HUES48 (cell line): ENCODE data around the gene NME3.

Experiments
- H3K27ac ChIP-seq: one replicate; pipeline ENCODE4 v1.7.0; 2013; ENCODE audit warnings: low read depth, low read length, inconsistent platforms
- H3K27me3 ChIP-seq: 2 replicates; pipeline ENCODE4 v1.6.1; 2013; ENCODE audit warnings: mild to moderate bottlenecking, low read length; ENCODE audit not compliant: control insufficient read depth, insufficient read depth
- H3K36me3 ChIP-seq: 2 replicates; pipeline ENCODE4 v1.6.1; 2013; ENCODE audit warnings: low read length; ENCODE audit not compliant: control insufficient read depth, insufficient read depth
- H3K4me1 ChIP-seq: 2 replicates; pipeline ENCODE4 v1.6.1; 2013; ENCODE audit warnings: mild to moderate bottlenecking, low read length; ENCODE audit not compliant: control insufficient read depth, insufficient read depth
- H3K4me3 ChIP-seq: 2 replicates; pipeline ENCODE4 v1.5.1; 2013; ENCODE audit warnings: mild to moderate bottlenecking, low read depth, low read length
- H3K9ac ChIP-seq: 2 replicates; pipeline ENCODE4 v1.6.1; 2013; ENCODE audit warnings: mild to moderate bottlenecking, low read depth, low read length, moderate library complexity
- H3K9me3 ChIP-seq: 2 replicates; pipeline ENCODE4 v1.6.1; 2013; ENCODE audit warnings: low read length; ENCODE audit not compliant: control insufficient read depth, insufficient read depth

Gene NME3

DNA sequence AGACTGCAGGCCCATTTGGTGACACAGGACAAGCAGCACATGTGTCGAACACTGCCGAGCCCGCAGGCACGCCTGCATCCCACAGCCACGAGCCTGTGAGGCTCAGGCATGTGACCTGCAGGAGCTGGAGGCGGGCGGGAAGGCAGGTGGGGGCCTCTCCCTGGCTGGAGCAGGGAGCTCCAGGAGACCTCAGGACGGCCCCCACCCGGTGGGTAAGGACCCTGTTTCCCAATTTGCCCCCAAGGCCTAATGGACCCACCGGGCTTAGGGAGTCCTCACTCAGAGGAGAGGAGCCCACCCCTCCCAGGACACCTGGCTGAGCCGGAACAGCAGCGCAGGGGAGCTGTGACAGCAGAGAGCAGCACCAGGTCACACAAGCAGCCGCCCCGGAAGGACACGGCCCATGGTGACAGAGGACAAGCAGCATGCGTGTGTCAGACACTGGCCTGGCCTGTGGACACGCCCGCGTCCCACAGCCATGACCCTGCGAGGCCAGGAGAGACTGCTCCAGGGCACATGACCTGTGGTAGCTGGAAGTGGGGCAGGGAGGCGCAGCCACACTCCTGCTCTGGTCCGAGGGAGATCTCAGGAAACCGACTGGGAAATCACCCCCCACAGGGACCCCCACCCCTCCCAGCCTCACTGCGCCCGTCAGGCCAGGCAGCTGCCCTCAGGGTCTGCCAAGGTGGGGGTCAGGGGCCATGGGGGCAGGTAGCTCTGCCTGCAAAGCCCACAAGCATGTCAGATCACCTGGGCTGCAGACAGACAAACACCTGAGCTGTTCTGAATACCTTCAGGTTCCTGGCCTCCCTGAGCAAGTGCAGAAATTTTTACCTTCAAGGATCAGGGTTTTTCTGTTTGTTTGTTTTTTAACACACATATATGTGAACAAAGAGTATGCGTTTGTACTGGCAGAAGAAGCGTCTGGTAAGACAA lies 8.7 kb upstream of the NME3 start:
- no peak overlapping the region for H3K4me3 ChIP-seq
- no peaks in the 10 kb centered on the region for H3K9me3 ChIP-seq
- H3K27me3 ChIP-seq, result no peaks in the 10 kb centered on the region
- no peak overlapping the region for H3K9ac ChIP-seq
- no peak overlapping the region for H3K27ac ChIP-seq
- H3K36me3 ChIP-seq, result peaks cover 33% of the 10 kb centered on the region
- H3K4me1 ChIP-seq, result peaks cover 4% of the 10 kb centered on the region; the same call in 1 of the 2 replicates

DNA sequence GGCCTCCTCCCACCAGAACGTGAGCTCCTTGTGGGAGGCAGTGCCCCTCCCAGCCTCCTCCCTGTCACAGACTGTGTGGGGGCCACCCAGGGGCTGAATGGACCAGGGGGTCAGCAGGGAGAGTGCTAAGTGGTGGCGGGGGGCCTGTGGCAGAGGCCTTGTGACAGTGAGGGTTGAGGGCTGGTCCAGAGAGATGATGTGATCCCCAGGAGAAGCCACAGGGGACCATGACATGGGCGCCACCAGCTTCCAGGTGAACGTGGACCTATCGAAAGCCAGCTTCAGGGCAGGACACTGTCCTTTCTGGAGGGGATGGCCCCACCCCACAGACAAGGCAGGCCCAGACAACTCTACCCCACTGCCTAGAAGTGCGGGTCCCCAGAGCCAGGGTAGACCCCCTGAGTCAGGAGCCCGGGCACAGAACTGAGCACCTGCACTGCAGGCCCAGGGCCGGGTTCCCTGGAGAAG lies 7.9 kb upstream of the NME3 start:
- no peaks in the 10 kb centered on the region for H3K9me3 ChIP-seq
- no peak overlapping the region for H3K27ac ChIP-seq
- peaks cover 33% of the 10 kb centered on the region for H3K36me3 ChIP-seq
- H3K27me3 ChIP-seq, result no peaks in the 10 kb centered on the region
- no peak overlapping the region for H3K4me3 ChIP-seq
- peaks cover 4% of the 10 kb centered on the region; the same call in 1 of the 2 replicates for H3K4me1 ChIP-seq
- H3K9ac ChIP-seq, result no peak overlapping the region

DNA sequence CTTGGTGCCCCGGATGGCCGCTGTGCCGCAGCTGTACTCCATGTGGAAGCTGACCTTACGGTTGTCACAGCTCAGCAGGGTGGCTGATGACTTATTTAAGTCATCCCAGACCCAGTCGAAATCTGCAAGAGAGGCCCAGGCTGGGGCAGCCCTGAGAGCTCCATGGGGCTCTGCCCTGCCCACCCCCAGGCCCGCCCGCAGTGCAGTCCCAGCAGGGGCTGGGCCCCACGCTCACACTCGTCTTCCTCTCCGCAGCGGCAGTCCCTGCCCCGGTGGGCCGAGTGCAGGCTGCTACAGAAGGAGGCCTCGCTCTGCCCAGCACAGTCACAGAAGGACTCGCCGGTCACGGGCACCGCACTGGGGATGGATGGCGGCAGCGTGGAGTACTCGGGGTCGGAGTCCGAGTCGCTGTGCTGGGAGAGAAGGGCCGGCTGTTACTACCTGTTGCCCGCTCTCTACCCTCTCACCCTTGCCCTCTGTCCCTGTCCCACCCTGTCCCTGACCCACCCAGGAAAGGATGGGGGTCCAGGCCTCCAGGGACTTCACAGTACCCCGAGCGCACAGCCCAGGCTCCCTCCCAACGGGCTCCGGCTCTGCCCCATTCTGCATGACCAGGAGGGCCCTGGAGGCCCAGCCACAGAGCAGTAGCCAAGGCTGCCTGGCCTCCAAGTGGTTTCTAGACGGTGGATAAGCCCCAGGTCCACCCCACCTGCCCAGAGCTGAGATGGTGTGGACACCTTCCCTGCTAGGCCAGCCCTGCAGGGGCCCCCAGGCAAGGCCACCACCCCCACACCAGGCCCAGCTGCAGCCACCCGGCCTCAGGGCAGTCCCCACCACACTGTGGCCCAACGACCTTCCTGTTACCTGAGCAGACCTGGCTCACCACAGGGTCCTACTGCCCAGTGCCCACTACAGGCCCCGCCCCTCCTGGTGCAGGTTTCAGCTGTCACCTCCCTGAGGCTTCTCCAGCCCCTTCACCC lies 7.1 kb upstream of the NME3 start:
- Histone ChIP-seq H3K36me3 (peaks cover 33% of the 10 kb centered on the region), H3K27me3 (no peaks in the 10 kb centered on the region), H3K4me3 (no peak overlapping the region), H3K4me1 (peaks cover 4% of the 10 kb centered on the region; the same call in 1 of the 2 replicates), H3K27ac (no peak overlapping the region), H3K9me3 (no peaks in the 10 kb centered on the region), H3K9ac (no peak overlapping the region)

DNA sequence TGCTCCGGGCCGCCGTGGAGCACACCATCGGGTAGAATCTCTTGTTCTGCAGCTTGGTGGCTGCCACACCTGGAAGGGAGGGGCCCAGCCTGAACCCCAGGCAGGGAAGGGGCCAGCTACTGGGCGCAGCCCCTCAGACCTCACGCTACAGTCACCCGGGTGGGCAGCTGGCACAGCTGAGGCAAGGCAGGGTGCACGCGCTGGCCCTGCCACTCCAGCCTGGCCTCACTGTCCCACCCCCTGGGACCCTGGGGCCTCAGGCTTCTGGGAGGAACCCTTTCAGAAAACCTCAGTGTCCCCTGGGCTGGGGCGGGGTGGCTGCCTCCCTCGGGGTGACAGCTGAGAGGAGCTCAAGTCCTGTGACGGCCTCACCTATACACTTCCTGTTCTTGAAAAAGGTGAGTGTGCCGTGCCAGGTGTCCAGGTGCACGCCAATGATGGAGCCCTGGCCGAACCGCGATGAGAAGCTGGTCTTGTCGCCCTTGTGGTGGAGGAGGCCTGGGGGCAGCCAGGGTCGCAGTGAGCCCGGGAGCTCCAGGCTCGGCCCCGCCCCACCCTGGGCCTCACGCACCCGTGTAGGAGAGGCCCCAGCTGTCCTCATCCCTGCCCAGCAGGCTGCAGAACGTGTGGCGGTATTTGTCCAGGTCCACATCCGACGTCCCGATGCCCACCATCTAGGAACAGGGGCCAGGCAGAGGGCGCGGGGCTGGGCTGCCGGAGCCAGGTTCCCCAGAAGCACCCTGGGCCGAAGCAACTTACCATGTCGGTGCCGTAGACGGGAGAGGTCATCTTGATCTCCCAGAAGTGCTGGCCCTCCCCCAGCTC lies 6.2 kb upstream of the NME3 start:
- Histone ChIP-seq H3K27ac (no peak overlapping the region), H3K9ac (no peak overlapping the region), H3K4me3 (no peak overlapping the region), H3K27me3 (no peaks in the 10 kb centered on the region), H3K36me3 (peaks cover 33% of the 10 kb centered on the region), H3K4me1 (peaks cover 4% of the 10 kb centered on the region; the same call in 1 of the 2 replicates), H3K9me3 (no peaks in the 10 kb centered on the region)

DNA sequence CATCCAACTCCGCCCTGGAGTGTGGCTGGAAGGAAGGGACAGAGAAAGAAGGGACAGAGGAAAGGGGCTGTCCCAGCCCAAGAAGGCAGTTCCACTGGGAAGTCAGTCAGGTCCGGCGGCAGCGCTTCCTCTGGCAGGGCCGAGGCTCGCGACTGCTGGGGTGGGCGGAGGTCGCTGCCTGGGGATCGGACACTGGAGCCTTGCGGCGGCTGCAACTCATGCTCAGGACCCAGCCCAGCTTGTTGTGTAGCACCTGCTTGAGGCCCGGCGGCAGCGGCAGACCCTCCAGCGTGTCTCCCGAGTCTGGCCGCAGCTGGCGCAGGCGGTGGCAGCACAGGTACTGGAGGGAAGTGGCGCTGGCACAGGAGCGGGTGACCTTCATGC lies 5.6 kb upstream of the NME3 start:
- H3K4me3 ChIP-seq, result no peak overlapping the region
- H3K27me3 ChIP-seq, result no peaks in the 10 kb centered on the region
- no peaks in the 10 kb centered on the region for H3K9me3 ChIP-seq
- H3K9ac ChIP-seq, result no peak overlapping the region
- peaks cover 33% of the 10 kb centered on the region for H3K36me3 ChIP-seq
- H3K4me1 ChIP-seq, result peaks cover 4% of the 10 kb centered on the region; the same call in 1 of the 2 replicates
- H3K27ac ChIP-seq, result no peak overlapping the region

DNA sequence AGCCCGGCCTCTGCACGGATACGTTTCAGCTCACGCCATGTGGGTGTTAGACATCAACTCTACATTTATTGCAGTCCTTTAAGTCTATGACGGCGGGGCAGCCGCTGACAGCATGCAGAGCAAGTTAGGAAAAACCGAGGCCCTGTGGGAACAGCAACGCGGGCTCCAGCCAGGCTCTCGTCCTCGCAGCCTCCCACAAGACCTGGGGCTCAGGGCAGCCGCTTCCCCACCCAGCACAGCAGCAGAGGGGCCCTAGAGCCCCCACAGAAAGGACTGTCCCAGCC lies 5.3 kb upstream of the NME3 start:
- peaks cover 33% of the 10 kb centered on the region for H3K36me3 ChIP-seq
- H3K27me3 ChIP-seq, result no peaks in the 10 kb centered on the region
- H3K27ac ChIP-seq, result no peak overlapping the region
- H3K4me1 ChIP-seq, result peaks cover 3% of the 10 kb centered on the region; the same call in 1 of the 2 replicates
- no peak overlapping the region for H3K9ac ChIP-seq
- no peak overlapping the region for H3K4me3 ChIP-seq
- H3K9me3 ChIP-seq, result no peaks in the 10 kb centered on the region

DNA sequence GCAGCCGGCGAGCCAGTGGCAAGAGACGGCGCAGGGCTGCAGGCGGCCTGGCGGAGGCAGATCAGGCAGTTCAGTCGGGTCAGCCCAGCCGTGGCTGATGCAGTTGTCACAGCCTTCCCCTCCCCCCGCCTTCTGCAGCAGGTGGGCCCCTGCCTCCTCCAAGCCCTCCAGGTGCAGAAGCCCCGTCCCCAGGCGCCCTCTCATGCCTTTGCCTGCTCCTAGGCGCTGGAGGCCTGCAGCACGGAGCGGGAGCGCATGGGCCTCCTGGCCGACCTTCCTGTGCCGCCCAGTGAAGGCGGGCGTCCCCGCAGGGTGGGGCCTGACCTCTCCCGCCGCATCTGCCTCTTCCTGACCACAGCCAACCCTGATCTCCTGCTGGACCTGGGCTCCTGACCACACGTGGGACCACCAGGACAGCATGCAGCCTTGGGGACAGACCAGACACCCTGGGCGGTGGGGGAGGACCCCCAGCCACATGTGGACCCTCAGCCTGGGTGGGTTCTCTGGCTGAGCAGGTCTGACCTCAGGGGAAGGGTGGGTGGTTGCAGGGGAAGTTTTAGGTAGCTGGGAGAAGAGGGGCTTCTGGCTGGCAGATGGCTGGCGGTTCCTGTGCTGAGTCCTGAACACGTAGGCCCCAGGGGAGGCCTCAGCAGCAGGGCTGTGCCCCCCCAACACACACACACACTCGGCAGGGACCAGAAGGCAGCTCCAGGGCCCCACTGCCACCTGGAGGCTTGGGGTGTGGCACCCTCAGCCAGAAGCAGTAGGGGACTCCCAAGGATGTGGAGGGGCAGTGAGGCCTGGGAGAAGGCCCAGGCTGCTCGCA lies 4.7 kb upstream of the NME3 start:
- H3K4me3 ChIP-seq, result no peak overlapping the region
- H3K36me3 ChIP-seq, result peaks cover 33% of the 10 kb centered on the region
- no peaks in the 10 kb centered on the region for H3K9me3 ChIP-seq
- H3K4me1 ChIP-seq, result no peaks in the 10 kb centered on the region
- H3K27ac ChIP-seq, result no peak overlapping the region
- no peaks in the 10 kb centered on the region for H3K27me3 ChIP-seq
- no peak overlapping the region for H3K9ac ChIP-seq

DNA sequence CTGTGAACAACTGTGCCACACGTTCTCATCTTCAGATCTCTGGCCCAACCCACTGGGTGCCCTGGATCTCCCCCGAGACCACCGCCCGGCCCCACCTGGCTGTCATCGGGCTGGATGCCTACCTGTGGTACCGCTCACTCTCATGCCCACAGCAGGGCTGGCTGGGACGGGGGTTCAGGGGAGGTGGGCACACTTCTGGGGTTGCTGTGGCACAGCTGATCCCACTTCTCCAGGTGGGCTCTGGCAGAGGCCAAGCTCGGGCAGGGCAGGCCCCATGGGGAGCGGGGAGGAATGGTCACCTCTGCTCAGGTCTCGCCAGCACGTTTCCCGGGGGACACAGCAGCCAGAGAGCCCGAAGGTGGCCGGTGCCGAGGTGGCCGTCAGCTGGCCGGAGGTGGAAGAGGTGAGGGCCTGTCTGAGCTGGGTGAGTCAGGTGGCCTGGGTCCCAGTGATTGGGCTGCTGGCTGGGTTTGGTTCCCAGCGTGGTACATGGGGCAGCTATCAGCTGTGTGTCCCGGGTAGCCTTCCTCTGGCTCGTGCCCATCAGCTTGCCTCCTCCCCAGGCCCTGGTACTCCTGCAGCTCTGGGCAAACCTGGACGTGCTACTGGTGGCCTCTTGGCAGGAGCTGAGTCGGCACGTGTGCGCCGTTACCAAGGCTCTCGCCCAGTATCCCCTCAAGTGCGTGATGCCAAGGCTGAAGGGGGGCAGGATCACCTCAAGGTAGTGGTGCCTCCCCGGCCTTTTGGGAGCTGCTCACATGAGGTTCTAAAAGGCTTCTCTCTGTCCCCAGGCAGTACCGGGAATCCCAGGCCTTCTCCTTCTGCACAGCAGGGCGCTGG lies 3.9 kb upstream of the NME3 start:
- Histone ChIP-seq H3K9ac (no peak overlapping the region), H3K4me3 (no peak overlapping the region), H3K9me3 (no peaks in the 10 kb centered on the region), H3K4me1 (peaks cover 2% of the 10 kb centered on the region; the same call in 1 of the 2 replicates), H3K36me3 (peaks cover 26% of the 10 kb centered on the region), H3K27ac (no peak overlapping the region), H3K27me3 (no peaks in the 10 kb centered on the region)

DNA sequence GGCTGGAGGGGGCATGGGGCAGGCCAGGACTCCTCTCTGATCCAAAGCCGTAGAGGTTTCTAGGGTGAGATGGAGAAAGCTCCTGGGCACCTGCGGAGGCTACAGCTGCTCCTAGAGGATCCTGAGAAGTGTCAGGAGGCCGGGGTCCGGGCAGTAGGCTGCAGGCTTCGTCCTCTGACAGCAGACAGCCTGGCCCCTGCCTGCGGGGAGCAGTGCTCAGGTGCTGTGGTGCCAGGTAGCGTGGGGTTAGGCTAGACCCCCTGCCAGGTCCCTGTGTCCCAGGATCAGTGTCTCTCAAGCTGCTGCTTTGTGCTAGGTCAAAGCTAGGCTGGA lies 3.1 kb upstream of the NME3 start:
- no peak overlapping the region for H3K27ac ChIP-seq

More for the DNA sequence above, 3.1 kb upstream of the NME3 start:
- Histone ChIP-seq H3K27me3 (no peaks in the 10 kb centered on the region), H3K4me1 (peaks cover 4% of the 10 kb centered on the region; the same call in 1 of the 2 replicates), H3K4me3 (peak overlapping the region; percentile 98; the same call in 1 of the 2 replicates), H3K9ac (no peak overlapping the region), H3K36me3 (peaks cover 26% of the 10 kb centered on the region), H3K9me3 (no peaks in the 10 kb centered on the region)
